Glutamatergic neuron (in vitro differentiated cells): ENCODE results near the gene DCAF15. TPM values are rescaled to one million over a fixed set of nuclear protein-coding genes. Genes with fewer than 3 reads are reported as not detected.

Experiments used
- DNase-seq: peaks from one replicate; pipeline ENCODE4 v3.0.0; 2022
- H3K27ac Mint-ChIP-seq: one replicate; pipeline ENCODE4 v1.8.0; 2020; ENCODE audit warnings: mild to moderate bottlenecking, mixed read lengths, inconsistent platforms; ENCODE audit not compliant: unreplicated experiment
- H3K27me3 Mint-ChIP-seq: one replicate; pipeline ENCODE4 v1.8.0; 2020; ENCODE audit warnings: mild to moderate bottlenecking, moderate library complexity, mixed read lengths, inconsistent platforms; ENCODE audit not compliant: unreplicated experiment
- H3K36me3 Mint-ChIP-seq: one replicate; pipeline ENCODE4 v1.8.0; 2020; ENCODE audit warnings: mild to moderate bottlenecking, mixed read lengths, inconsistent platforms; ENCODE audit not compliant: unreplicated experiment
- H3K4me1 Mint-ChIP-seq: one replicate; pipeline ENCODE4 v1.8.0; 2020; ENCODE audit warnings: mild to moderate bottlenecking, low read depth, mixed read lengths, inconsistent platforms; ENCODE audit not compliant: unreplicated experiment
- H3K4me3 Mint-ChIP-seq: one replicate; pipeline ENCODE4 v1.8.0; 2020; ENCODE audit warnings: mild to moderate bottlenecking, mixed read lengths, inconsistent platforms; ENCODE audit not compliant: unreplicated experiment
- H3K9me3 Mint-ChIP-seq: one replicate; pipeline ENCODE4 v1.8.0; 2020; ENCODE audit warnings: mild to moderate bottlenecking, moderate library complexity, mixed read lengths, inconsistent platforms; ENCODE audit not compliant: unreplicated experiment
- total RNA-seq: library from RNA; stranded (reverse); fragmentation: NEBNext Ultra II Directional; extraction: Animal tissue kit (Norgen Biotek cat#: 25700); gene quantifications from one replicate; pipeline ENCODE4 v1.2.1, GENCODE V29; 2021; ENCODE audit not compliant: unreplicated experiment
- TF ChIP-seq, protein P1 (sequence below): fragments of 200-600 bp; sonication (generic); IDR thresholded peaks from one replicate; pipeline ENCODE4 v1.5.0; 2021; ENCODE audit not compliant: partially characterized antibody, unreplicated experiment

Gene DCAF15
- total RNA-seq, 1 donor from 2014 or later: 84.4 TPM

DNA sequence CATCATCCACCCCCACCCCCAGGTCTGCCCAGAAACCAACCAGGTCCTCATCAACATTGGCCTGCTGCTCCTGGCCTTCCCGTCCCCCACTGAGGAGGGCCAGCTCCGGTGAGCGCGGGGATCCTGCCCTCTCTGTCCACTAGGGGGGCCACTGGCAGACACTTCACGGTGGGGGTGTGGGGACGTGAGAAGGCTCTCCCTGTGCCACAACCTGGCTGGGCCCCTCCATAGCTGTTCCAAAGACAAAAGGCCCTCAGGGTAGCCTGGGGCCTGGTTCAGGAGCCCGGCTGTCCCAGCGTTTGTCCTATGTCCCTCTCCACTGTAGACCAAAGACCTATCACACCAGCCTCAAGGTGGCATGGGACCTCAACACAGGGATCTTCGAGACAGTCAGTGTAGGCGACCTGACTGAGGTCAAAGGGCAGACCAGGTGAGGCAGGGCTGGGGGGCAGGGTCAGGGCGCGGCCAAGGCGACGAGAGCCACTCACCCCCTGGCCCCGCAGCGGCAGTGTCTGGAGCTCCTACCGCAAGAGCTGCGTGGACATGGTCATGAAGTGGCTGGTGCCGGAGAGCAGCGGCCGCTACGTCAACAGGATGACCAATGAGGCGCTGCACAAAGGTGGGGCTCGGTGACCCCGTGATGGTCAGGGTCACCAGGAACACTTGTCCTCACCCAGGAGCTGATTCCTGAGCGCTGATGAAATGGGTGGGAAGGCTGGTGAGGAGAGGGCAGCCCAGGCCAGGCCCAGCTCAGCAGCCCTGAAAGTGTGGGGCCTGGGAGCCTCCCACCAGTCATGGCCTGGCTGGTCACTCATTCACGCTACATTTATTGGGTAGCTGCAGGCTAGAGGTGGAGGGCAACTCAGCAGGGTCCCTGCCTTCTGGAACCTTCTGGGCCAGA, 7.9 kb downstream of the DCAF15 start:
- no peaks in the 10 kb centered on the region for H3K36me3 Mint-ChIP-seq
- H3K27me3 Mint-ChIP-seq: peaks cover 12% of the 10 kb centered on the region
- no peak for DNase-seq
- peaks cover 4% of the 10 kb centered on the region for H3K9me3 Mint-ChIP-seq
- H3K4me1 Mint-ChIP-seq: peaks cover 10% of the 10 kb centered on the region
- TF ChIP-seq, protein P1, sequence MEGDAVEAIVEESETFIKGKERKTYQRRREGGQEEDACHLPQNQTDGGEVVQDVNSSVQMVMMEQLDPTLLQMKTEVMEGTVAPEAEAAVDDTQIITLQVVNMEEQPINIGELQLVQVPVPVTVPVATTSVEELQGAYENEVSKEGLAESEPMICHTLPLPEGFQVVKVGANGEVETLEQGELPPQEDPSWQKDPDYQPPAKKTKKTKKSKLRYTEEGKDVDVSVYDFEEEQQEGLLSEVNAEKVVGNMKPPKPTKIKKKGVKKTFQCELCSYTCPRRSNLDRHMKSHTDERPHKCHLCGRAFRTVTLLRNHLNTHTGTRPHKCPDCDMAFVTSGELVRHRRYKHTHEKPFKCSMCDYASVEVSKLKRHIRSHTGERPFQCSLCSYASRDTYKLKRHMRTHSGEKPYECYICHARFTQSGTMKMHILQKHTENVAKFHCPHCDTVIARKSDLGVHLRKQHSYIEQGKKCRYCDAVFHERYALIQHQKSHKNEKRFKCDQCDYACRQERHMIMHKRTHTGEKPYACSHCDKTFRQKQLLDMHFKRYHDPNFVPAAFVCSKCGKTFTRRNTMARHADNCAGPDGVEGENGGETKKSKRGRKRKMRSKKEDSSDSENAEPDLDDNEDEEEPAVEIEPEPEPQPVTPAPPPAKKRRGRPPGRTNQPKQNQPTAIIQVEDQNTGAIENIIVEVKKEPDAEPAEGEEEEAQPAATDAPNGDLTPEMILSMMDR: no peak
- no peak overlapping the region for H3K27ac Mint-ChIP-seq
- no peak overlapping the region for H3K4me3 Mint-ChIP-seq

DNA sequence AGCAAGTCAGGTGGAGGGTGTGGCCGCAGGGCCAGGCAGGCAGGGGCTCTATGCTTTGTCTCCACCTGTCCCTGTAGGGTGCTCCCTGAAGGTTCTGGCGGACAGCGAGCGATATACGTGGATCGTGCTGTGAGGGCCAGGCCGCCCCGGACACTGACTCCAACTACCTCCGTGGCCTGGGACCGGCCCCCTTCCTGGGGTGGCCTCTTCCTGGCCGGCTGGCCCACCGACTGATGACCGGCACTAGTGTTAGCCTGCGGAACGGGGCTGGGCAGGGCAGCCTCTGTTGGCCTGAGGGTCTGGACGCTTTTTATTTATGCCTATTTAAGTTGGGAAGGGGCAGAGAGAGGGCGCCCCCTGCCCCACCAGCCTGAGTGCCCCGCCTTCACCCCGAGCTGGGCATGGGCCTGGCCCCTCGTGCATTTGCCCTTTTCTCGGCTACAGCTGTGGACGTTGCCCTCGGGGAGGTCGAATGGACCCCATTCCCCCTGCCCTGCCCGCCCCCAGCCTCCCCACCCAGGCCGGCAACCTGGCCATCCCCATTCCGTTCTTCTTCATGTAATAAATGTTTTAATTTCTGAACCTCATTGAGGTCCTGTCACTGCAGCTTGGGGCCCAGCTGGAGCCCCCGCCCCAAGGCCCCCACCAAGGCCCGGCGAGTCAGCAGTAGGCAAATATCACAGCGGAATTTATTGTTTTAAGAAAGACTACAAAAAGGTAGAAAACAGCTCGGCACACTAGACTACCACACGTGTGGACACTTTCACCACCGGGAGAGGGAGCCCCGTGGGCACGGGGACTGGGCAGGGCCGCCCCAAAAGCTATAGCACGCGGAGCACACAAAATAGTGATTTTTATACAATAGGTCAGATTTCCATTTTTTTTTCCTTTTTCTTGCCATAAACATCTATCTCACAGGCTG, 8.8 kb downstream of the DCAF15 start:
- TF ChIP-seq, protein P1: no peak
- DNase-seq: no peak
- Mint-ChIP-seq H3K36me3 (no peaks in the 10 kb centered on the region), H3K27me3 (peaks cover 13% of the 10 kb centered on the region), H3K4me1 (peaks cover 10% of the 10 kb centered on the region), H3K4me3 (peak overlapping the region; percentile 18), H3K9me3 (peaks cover 4% of the 10 kb centered on the region), H3K27ac (peak overlapping the region; percentile 28)

DNA sequence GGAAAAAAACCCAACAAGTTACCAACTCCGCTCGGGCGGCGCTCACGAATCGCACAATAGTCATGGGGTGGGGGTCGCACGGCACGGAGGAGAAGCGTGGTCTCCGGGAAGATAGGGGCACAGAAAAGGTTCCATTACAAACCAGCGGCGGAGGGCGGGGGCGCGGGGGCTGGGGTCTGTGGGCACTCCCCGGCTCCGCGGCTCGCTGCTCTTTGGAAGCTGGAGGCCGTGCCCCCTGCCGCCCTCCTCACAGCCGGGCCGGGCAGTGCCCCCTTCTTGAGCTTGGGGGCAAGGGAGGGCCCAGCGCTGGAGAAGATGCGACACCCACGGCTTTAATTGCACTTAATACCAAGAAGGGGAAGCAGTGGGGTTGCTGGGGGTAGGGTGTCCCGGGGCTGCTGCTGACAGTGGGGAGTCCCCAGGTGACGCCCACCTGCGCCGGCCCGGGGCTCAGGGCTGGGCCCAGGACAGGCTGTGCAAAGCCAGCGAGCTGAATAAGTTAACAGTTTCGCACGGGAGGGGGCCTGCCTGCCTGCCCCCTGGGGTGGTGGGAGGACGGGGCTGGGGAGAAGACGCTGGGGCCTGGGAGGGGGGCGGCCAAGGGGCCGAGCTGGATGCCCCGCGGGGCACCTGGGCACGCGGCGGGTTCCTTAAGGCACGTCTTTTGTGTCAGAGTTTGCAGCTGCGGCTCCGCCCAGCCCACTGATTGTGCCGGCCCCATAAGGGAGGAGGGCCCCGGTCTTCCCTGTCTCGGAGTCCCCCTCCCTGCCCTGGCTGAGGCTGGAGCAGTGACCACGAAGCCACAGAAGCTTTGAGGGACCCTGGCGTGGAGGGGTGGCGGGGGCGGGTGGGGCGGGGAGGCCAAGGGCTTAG, 9.8 kb downstream of the DCAF15 start:
- H3K27me3 Mint-ChIP-seq: peaks cover 11% of the 10 kb centered on the region
- H3K27ac Mint-ChIP-seq: peak overlapping the region; percentile 28
- H3K4me3 Mint-ChIP-seq: peak overlapping the region; percentile 18
- peaks cover 4% of the 10 kb centered on the region for H3K9me3 Mint-ChIP-seq
- no peaks in the 10 kb centered on the region for H3K36me3 Mint-ChIP-seq
- peaks cover 9% of the 10 kb centered on the region for H3K4me1 Mint-ChIP-seq
- DNase-seq: peak; percentile 63
- TF ChIP-seq, protein P1: no peak

DNA sequence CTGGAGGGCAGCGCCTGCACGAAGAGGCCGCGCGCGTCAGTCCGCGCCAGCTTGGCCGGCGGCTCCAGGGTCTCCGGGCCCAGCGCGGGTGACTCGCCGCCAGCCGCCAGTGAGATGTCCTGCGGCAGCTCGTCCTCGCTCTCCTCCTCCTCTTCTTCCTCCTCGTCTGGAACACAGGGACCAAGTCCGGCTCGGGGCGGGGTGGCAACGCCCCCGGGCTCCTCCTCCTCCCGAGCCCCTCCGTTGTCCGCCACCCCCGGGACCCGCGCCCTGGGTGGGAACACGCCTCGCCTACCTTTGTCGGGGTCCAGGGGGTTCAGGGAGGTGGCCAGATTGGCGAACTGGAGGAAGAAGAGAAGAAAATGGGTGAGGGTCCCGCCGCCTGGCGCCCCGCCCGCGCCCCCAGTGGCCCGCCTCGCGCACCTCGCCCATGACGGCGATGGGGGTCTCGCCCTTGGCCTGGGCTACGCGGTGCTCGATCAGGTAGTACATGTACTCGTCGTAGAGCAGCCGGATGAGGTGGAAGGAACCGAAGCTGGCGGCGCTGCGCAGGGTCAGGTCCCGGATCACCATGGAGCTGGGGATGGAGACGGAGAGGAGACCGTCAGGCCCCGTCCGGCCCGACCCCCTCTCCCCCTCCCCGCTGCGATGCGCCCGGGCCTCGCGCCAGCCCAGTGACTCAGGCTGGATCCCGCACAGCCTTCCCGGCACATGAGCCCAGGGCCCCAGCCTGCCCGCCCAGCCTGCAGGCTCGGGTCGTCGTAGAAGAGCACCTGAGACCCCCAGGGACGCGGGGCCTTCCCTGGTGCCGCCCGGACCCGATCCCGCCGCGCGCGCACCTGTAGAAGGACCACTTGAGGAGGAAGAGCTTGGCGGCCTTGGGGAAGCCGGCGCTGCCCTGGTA, 10.6 kb downstream of the DCAF15 start:
- peaks cover 11% of the 10 kb centered on the region for H3K27me3 Mint-ChIP-seq
- no peaks in the 10 kb centered on the region for H3K36me3 Mint-ChIP-seq
- H3K4me3 Mint-ChIP-seq: no peak overlapping the region
- H3K27ac Mint-ChIP-seq: no peak overlapping the region
- DNase-seq: peak; percentile 65
- TF ChIP-seq, protein P1: no peak
- peaks cover 4% of the 10 kb centered on the region for H3K9me3 Mint-ChIP-seq
- peaks cover 9% of the 10 kb centered on the region for H3K4me1 Mint-ChIP-seq
